Measurements from ENCODE around the gene CEP290. TPM values are rescaled to one million over a fixed set of nuclear protein-coding genes. Genes with fewer than 3 reads are reported as not detected.
"Not testable (repeated sequence)": the region's sequence is repeated elsewhere in the genome, so short reads cannot be mapped to it uniquely, and the experiment has no call there.

Gene CEP290
- total RNA-seq, 1 experiment from 2014 or later: 15.9 TPM

- no peak for DNase-seq (ENCODE audit: low read depth)
Observed at GRCh38 chr12:88144546-88145468, 2.9 kb upstream of the CEP290 start.

GRCh38 chr12:88144037-88144436 is 2.1 kb upstream of the CEP290 start:
- no peak for DNase-seq (ENCODE audit: low read depth)

- no peak for DNase-seq (ENCODE audit: low read depth)
Observed at GRCh38 chr12:88142610-88142991, 713 bp upstream of the CEP290 start.

- no peak for DNase-seq (ENCODE audit: low read depth)
Observed at GRCh38 chr12:88141425-88141773, 489 bp downstream of the CEP290 start.

GRCh38 chr12:88139711-88140110 is 2.2 kb downstream of the CEP290 start:
- DNase-seq (ENCODE audit: low read depth): not testable (repeated sequence)

GRCh38 chr12:88133181-88133580 is 8.7 kb downstream of the CEP290 start:
- DNase-seq (ENCODE audit: low read depth): not testable (repeated sequence)

- no peak for DNase-seq (ENCODE audit: low read depth)
Observed at GRCh38 chr12:88132392-88132791, 9.5 kb downstream of the CEP290 start.

- no peak for DNase-seq (ENCODE audit: low read depth)
Observed at GRCh38 chr12:88127855-88128254, 14.0 kb downstream of the CEP290 start.

- no peak for DNase-seq (ENCODE audit: low read depth)
Observed at GRCh38 chr12:88127099-88127498, 14.8 kb downstream of the CEP290 start.

GRCh38 chr12:88122666-88123065 is 19.2 kb downstream of the CEP290 start:
- DNase-seq (ENCODE audit: low read depth): no peak

GRCh38 chr12:88113871-88114270 is 28.0 kb downstream of the CEP290 start:
- DNase-seq (ENCODE audit: low read depth): peak; percentile 2

GRCh38 chr12:88111074-88111652 is 30.7 kb downstream of the CEP290 start:
- DNase-seq (ENCODE audit: low read depth): peak; percentile 18

- DNase-seq (ENCODE audit: low read depth): no peak
Observed at GRCh38 chr12:88108021-88108420, 33.9 kb downstream of the CEP290 start.

GRCh38 chr12:88093573-88093972 is 48.3 kb downstream of the CEP290 start:
- DNase-seq (ENCODE audit: low read depth): no peak

GRCh38 chr12:88092771-88093170 is 49.1 kb downstream of the CEP290 start:
- no peak for DNase-seq (ENCODE audit: low read depth)

GRCh38 chr12:88084210-88084609 is 57.7 kb downstream of the CEP290 start:
- DNase-seq (ENCODE audit: low read depth): no peak

- DNase-seq (ENCODE audit: low read depth): no peak
Observed at GRCh38 chr12:88083634-88084033, 58.3 kb downstream of the CEP290 start.

- DNase-seq (ENCODE audit: low read depth): no peak
Observed at GRCh38 chr12:88081247-88081646, 60.6 kb downstream of the CEP290 start.

GRCh38 chr12:88067301-88067700 is 74.6 kb downstream of the CEP290 start:
- DNase-seq (ENCODE audit: low read depth): no peak

- peak; percentile 3 for DNase-seq (ENCODE audit: low read depth)
Observed at GRCh38 chr12:88063375-88063774, 78.5 kb downstream of the CEP290 start.

GRCh38 chr12:88062474-88062873 is 79.4 kb downstream of the CEP290 start:
- no peak for DNase-seq (ENCODE audit: low read depth)

- no peak for DNase-seq (ENCODE audit: low read depth)
Observed at GRCh38 chr12:88058719-88059077, 83.2 kb downstream of the CEP290 start.

- no peak for DNase-seq (ENCODE audit: low read depth)
Observed at GRCh38 chr12:88057994-88058718, 83.7 kb downstream of the CEP290 start.

All from Daoy (cell line).